Measurements from ENCODE around the gene BBOF1. TPM values are rescaled to one million over a fixed set of nuclear protein-coding genes. Genes with fewer than 3 reads are reported as not detected.

BBOF1 gene
- 10 to 100 TPM in 1 of 9 donors, 1 to 10 TPM in 8; 1.4 to 29.3 (median 3.4) TPM for total RNA-seq
- 10 to 100 TPM in 1 of 3 donors, 1 to 10 TPM in 2; 4.8 to 13.4 (median 7.9) TPM for polyA plus RNA-seq
- long read RNA-seq, donor 1, result 0 reads
- long read RNA-seq, donor 2, result 0 reads
- long read RNA-seq, donor 3, result 0 reads
- long read RNA-seq, donor 4, partial matches to known transcripts, result 0 of 8 reads
- long read RNA-seq, donor 4, other reads (novel, unspliced or antisense), result 8 of 8 reads
- long read RNA-seq, donor 5, partial matches to known transcripts, result 0 of 16 reads
- long read RNA-seq, donor 5, other reads (novel, unspliced or antisense), result 16 of 16 reads
- long read RNA-seq, donor 6, partial matches to known transcripts, result 0 of 8 reads
- long read RNA-seq, donor 6, other reads (novel, unspliced or antisense), result 8 of 8 reads
- long read RNA-seq, donor 7, result 0 reads
- long read RNA-seq, donor 8, partial matches to known transcripts, result 0 of 10 reads
- long read RNA-seq, donor 8, other reads (novel, unspliced or antisense), result 10 of 10 reads
- long read RNA-seq, donor 9, partial matches to known transcripts, result 12 of 12 reads
- long read RNA-seq, donor 9, other reads (novel, unspliced or antisense), result 0 of 12 reads
- long read RNA-seq, donor 10, result 0 reads

- Histone ChIP-seq H3K36me3 (replicated peaks in 1 of 2) (no peaks in the 10 kb centered on the region), H3K9me3 (replicated peaks in 1 of 3) (no peaks in the 10 kb centered on the region), H3K4me3 (peak within 1 kb of the TSS; percentile 7 to 96 (median 78)), H3K4me1 (replicated peaks in 1 of 2) (peaks cover 3 to 12% of the 10 kb centered on the region in 2 donors), H3K27me3 (no peaks in the 10 kb centered on the region), H3K27ac (peak within 1 kb of the TSS; percentile 84 to 100 (median 97))
- peak; percentile 64 to 92 for TF ChIP-seq POLR2A (IDR thresholded peaks at IDR 0.05)
- peak in 1 of 6 experiments; percentile 25 for TF ChIP-seq CTCF (IDR thresholded peaks at IDR 0.05)
- WGBS, 4 donors, result 0% methylated on average over 35 to 93 of the region's 93 CpGs
- peak; percentile 83 to 90 (median 88) for DNase-seq
- intact Hi-C loops (cut with DNase I), result no loop called here
These were observed at the start of gene BBOF1, which contains the start of gene ENTPD5 for GRCh38 chr14:74018586-74019407. TSS of gene BBOF1 (plus strand) at chr14:74019349. CDS start at chr14:74019479, 130 bp downstream. TSS of gene ENTPD5 (minus strand) at chr14:74019288. CDS start at chr14:73988102, 31,186 bp downstream.

GRCh38 chr14:73973497-73973896, 45.7 kb upstream of the BBOF1 start:
- Histone ChIP-seq H3K9me3 (replicated peaks in 1 of 3) (no peaks in the 10 kb centered on the region), H3K4me1 (replicated peaks in 1 of 2) (no peaks in the 10 kb centered on the region), H3K27me3 (no peaks in the 10 kb centered on the region), H3K4me3 (no peak overlapping the region), H3K36me3 (replicated peaks in 1 of 2) (peaks cover 0 to 17% of the 10 kb centered on the region in 2 donors), H3K27ac (no peak overlapping the region)
- TF ChIP-seq POLR2A (IDR thresholded peaks at IDR 0.05), result no peak
- no peak for TF ChIP-seq CTCF (IDR thresholded peaks at IDR 0.05)
- WGBS, 4 donors, result 62 to 79% (median 67%) methylated on average over 2 of the region's 2 CpGs
- intact Hi-C loops (cut with DNase I), result no loop called here
- no peak for DNase-seq

GRCh38 chr14:73976125-73976524, 43.0 kb upstream of the BBOF1 start:
- Histone ChIP-seq H3K4me1 (replicated peaks in 1 of 2) (no peaks in the 10 kb centered on the region), H3K4me3 (no peak overlapping the region), H3K36me3 (replicated peaks in 1 of 2) (peaks cover 0 to 3% of the 10 kb centered on the region in 2 donors), H3K27me3 (no peaks in the 10 kb centered on the region), H3K9me3 (replicated peaks in 1 of 3) (no peaks in the 10 kb centered on the region), H3K27ac (no peak overlapping the region)
- 68 to 80% (median 71%) methylated on average over 6 of the region's 6 CpGs for WGBS, 4 donors
- peak in 1 of 7 donors; percentile 10 for DNase-seq
- intact Hi-C loops (cut with DNase I), result no loop called here
- TF ChIP-seq CTCF (IDR thresholded peaks at IDR 0.05) (no peak), POLR2A (IDR thresholded peaks at IDR 0.05) (no peak)

GRCh38 chr14:73977896-73978295, 41.3 kb upstream of the BBOF1 start:
- H3K27me3 ChIP-seq, result no peaks in the 10 kb centered on the region
- peaks cover 0 to 3% of the 10 kb centered on the region in 2 donors for H3K36me3 ChIP-seq (replicated peaks in 1 of 2)
- TF ChIP-seq POLR2A (IDR thresholded peaks at IDR 0.05) (no peak), CTCF (IDR thresholded peaks at IDR 0.05) (no peak)
- WGBS, 4 donors, result 61 to 79% (median 64%) methylated on average over 3 to 4 of the region's 4 CpGs
- no peak overlapping the region for H3K4me3 ChIP-seq
- intact Hi-C loops (cut with DNase I), result no loop called here
- H3K27ac ChIP-seq, result no peak overlapping the region
- H3K9me3 ChIP-seq (replicated peaks in 1 of 3), result no peaks in the 10 kb centered on the region
- H3K4me1 ChIP-seq (replicated peaks in 1 of 2), result no peaks in the 10 kb centered on the region
- no peak for DNase-seq

Data from adrenal gland (tissue), 19 donors.